ENCODE measurements around the gene POU4F3. TPM values are rescaled to one million over a fixed set of nuclear protein-coding genes. Genes with fewer than 3 reads are reported as not detected.

Gene POU4F3
- total RNA-seq, 1 donor from 2014 or later = not detected

- H3K36me3 Mint-ChIP-seq (ENCODE audit: insufficient read depth) = no peaks in the 10 kb centered on the region
- no peak for TF ChIP-seq CTCF (IDR thresholded peaks at IDR 0.05; ENCODE audit: unreplicated experiment)
- peaks cover 28% of the 10 kb centered on the region for H3K27me3 Mint-ChIP-seq
- H3K4me1 Mint-ChIP-seq (ENCODE audit: low read depth) = no peaks in the 10 kb centered on the region
- no peak overlapping the region for H3K4me3 Mint-ChIP-seq (ENCODE audit: low read depth)
- H3K9me3 Mint-ChIP-seq (ENCODE audit: low read depth) = no peaks in the 10 kb centered on the region
- no peak overlapping the region for H3K27ac Mint-ChIP-seq
- no peak for DNase-seq (ENCODE audit: low spot score, unreplicated experiment)
These were observed 29.5 kb downstream of the POU4F3 start for GRCh38 chr5:146368137-146368536.

GRCh38 chr5:146369691-146370090 lies 31.1 kb downstream of the POU4F3 start:
- H3K36me3 Mint-ChIP-seq (ENCODE audit: insufficient read depth) = no peaks in the 10 kb centered on the region
- no peaks in the 10 kb centered on the region for H3K9me3 Mint-ChIP-seq (ENCODE audit: low read depth)
- DNase-seq (ENCODE audit: low spot score, unreplicated experiment) = no peak
- H3K27ac Mint-ChIP-seq = no peak overlapping the region
- H3K4me3 Mint-ChIP-seq (ENCODE audit: low read depth) = no peak overlapping the region
- peaks cover 20% of the 10 kb centered on the region for H3K27me3 Mint-ChIP-seq
- no peaks in the 10 kb centered on the region for H3K4me1 Mint-ChIP-seq (ENCODE audit: low read depth)
- no peak for TF ChIP-seq CTCF (IDR thresholded peaks at IDR 0.05; ENCODE audit: unreplicated experiment)

- no peaks in the 10 kb centered on the region for H3K4me1 Mint-ChIP-seq (ENCODE audit: low read depth)
- no peak overlapping the region for H3K4me3 Mint-ChIP-seq (ENCODE audit: low read depth)
- no peaks in the 10 kb centered on the region for H3K9me3 Mint-ChIP-seq (ENCODE audit: low read depth)
- H3K36me3 Mint-ChIP-seq (ENCODE audit: insufficient read depth) = no peaks in the 10 kb centered on the region
- DNase-seq (ENCODE audit: low spot score, unreplicated experiment) = no peak
- no peak for TF ChIP-seq CTCF (IDR thresholded peaks at IDR 0.05; ENCODE audit: unreplicated experiment)
- H3K27me3 Mint-ChIP-seq = peaks cover 8% of the 10 kb centered on the region
- H3K27ac Mint-ChIP-seq = no peak overlapping the region
These were observed 38.2 kb downstream of the POU4F3 start for GRCh38 chr5:146376821-146377220.

- no peaks in the 10 kb centered on the region for H3K4me1 Mint-ChIP-seq (ENCODE audit: low read depth)
- H3K9me3 Mint-ChIP-seq (ENCODE audit: low read depth) = no peaks in the 10 kb centered on the region
- no peak for DNase-seq (ENCODE audit: low spot score, unreplicated experiment)
- H3K27me3 Mint-ChIP-seq = peaks cover 8% of the 10 kb centered on the region
- no peak for TF ChIP-seq CTCF (IDR thresholded peaks at IDR 0.05; ENCODE audit: unreplicated experiment)
- H3K36me3 Mint-ChIP-seq (ENCODE audit: insufficient read depth) = no peaks in the 10 kb centered on the region
- H3K27ac Mint-ChIP-seq = no peak overlapping the region
- H3K4me3 Mint-ChIP-seq (ENCODE audit: low read depth) = no peak overlapping the region
These were observed 40.3 kb downstream of the POU4F3 start for GRCh38 chr5:146378986-146379385.

- Mint-ChIP-seq H3K36me3 (ENCODE audit: insufficient read depth) (no peaks in the 10 kb centered on the region), H3K4me3 (ENCODE audit: low read depth) (no peak overlapping the region), H3K4me1 (ENCODE audit: low read depth) (no peaks in the 10 kb centered on the region), H3K9me3 (ENCODE audit: low read depth) (no peaks in the 10 kb centered on the region), H3K27me3 (peaks cover 6% of the 10 kb centered on the region), H3K27ac (no peak overlapping the region)
- no peak for DNase-seq (ENCODE audit: low spot score, unreplicated experiment)
- TF ChIP-seq CTCF (IDR thresholded peaks at IDR 0.05; ENCODE audit: unreplicated experiment) = no peak
These were observed 42.1 kb downstream of the POU4F3 start for GRCh38 chr5:146380714-146381113.

Data from progenitor cell of endocrine pancreas (in vitro differentiated cells).